ENCODE results near the gene STRADA.

Gene STRADA

GRCh38 chr17:63700528-63701455 lies 40.8 kb downstream of the STRADA start:
- peaks cover 5 to 35% (median 27%) of the 10 kb centered on the region in 4 donors for H3K4me1 ChIP-seq
- H3K27me3 ChIP-seq, result no peaks in the 10 kb centered on the region
- H3K36me3 ChIP-seq, result peaks cover 0 to 34% (median 31%) of the 10 kb centered on the region in 3 donors
- peak overlapping the region; percentile 49 to 72 for H3K4me3 ChIP-seq
- H3K9me3 ChIP-seq, result no peaks in the 10 kb centered on the region
- DNase-seq, result peak; percentile 70 to 85
- intact Hi-C loops (cut with DNase I; ENCODE audit: low total_unique reads), result no loop called here
- peak overlapping the region; percentile 52 to 71 for H3K27ac ChIP-seq
- TF ChIP-seq CTCF (IDR thresholded peaks at IDR 0.05), result no peak

- peaks cover 5 to 36% (median 27%) of the 10 kb centered on the region in 4 donors for H3K4me1 ChIP-seq
- no peaks in the 10 kb centered on the region for H3K27me3 ChIP-seq
- peak within 1 kb of the TSS; percentile 49 to 72 for H3K4me3 ChIP-seq
- intact Hi-C loops (cut with DNase I; ENCODE audit: low total_unique reads), result no loop called here
- peaks cover 0 to 31% (median 25%) of the 10 kb centered on the region in 3 donors for H3K36me3 ChIP-seq
- no peak for TF ChIP-seq CTCF (IDR thresholded peaks at IDR 0.05)
- H3K9me3 ChIP-seq, result no peaks in the 10 kb centered on the region
- H3K27ac ChIP-seq, result peak within 1 kb of the TSS; percentile 52 to 71
- peak in 1 of 2 donors; percentile 73 for DNase-seq
Measured at GRCh38 chr17:63699638-63700527, 41.7 kb downstream of the STRADA start, which contains the start of gene LIMD2. Gene LIMD2, minus strand, starts transcription at chr17:63700125. Its CDS starts 827 bp downstream, at chr17:63699298.

GRCh38 chr17:63698886-63699637 lies 42.5 kb downstream of the STRADA start:
- H3K9me3 ChIP-seq, result no peaks in the 10 kb centered on the region
- peaks cover 1 to 31% (median 21%) of the 10 kb centered on the region in 3 donors for H3K36me3 ChIP-seq
- H3K4me1 ChIP-seq, result peaks cover 5 to 39% (median 29%) of the 10 kb centered on the region in 4 donors
- H3K27me3 ChIP-seq, result no peaks in the 10 kb centered on the region
- peak overlapping the region; percentile 49 to 72 for H3K4me3 ChIP-seq
- intact Hi-C loops (cut with DNase I; ENCODE audit: low total_unique reads), result no loop called here
- TF ChIP-seq CTCF (IDR thresholded peaks at IDR 0.05), result no peak
- H3K27ac ChIP-seq, result peak overlapping the region; percentile 50 to 71
- peak; percentile 52 to 76 for DNase-seq

GRCh38 chr17:63698381-63698885 lies 43.2 kb downstream of the STRADA start:
- H3K4me1 ChIP-seq, result peaks cover 5 to 39% (median 29%) of the 10 kb centered on the region in 4 donors
- H3K27me3 ChIP-seq, result no peaks in the 10 kb centered on the region
- no peak for TF ChIP-seq CTCF (IDR thresholded peaks at IDR 0.05)
- H3K4me3 ChIP-seq, result peak overlapping the region; percentile 49 to 72
- intact Hi-C loops (cut with DNase I; ENCODE audit: low total_unique reads), result no loop called here
- DNase-seq, result no peak
- H3K27ac ChIP-seq, result no peak overlapping the region
- no peaks in the 10 kb centered on the region for H3K9me3 ChIP-seq
- peaks cover 8 to 31% (median 21%) of the 10 kb centered on the region in 3 donors for H3K36me3 ChIP-seq

All from tibial artery (tissue), 4 donors.